H1 (cell line): ENCODE results near the gene ZNF687. TPM values are rescaled to one million over a fixed set of nuclear protein-coding genes. Genes with fewer than 3 reads are reported as not detected.

Experiments
- BCL11A ChIP-seq, 2 experiments: IDR thresholded peaks; one replicate each; pipeline ENCODE4 v1.6.1; 2011; ENCODE audit warnings: low read depth in 2 of 2, low read length in 2 of 2, mild to moderate bottlenecking in 2 of 2
- GABPA ChIP-seq: IDR thresholded peaks from 2 replicates; pipeline ENCODE4 v1.6.1; 2011; ENCODE audit warnings: mild to moderate bottlenecking, low read length, moderate library complexity, borderline replicate concordance; ENCODE audit not compliant: insufficient read depth
- MAFK ChIP-seq: IDR thresholded peaks from 2 replicates; pipeline ENCODE4 v1.6.1; 2012; ENCODE audit warnings: low read depth, mild to moderate bottlenecking, improper control_type of control experiment, low read length
- SIN3A ChIP-seq, 2 experiments: IDR thresholded peaks in 1 of 2; conservative IDR thresholded peaks in 1 of 2; 2 replicates each; pipeline ENCODE4 v1.6.1; 2011 to 2012; ENCODE audit warnings: low read length in 2 of 2, improper control_type of control experiment in 1 of 2, low read depth in 1 of 2, mild to moderate bottlenecking in 1 of 2
- SIX5 ChIP-seq: IDR thresholded peaks from 2 replicates; pipeline ENCODE4 v1.6.1; 2011; ENCODE audit warnings: mild to moderate bottlenecking, low read depth, low read length
- TAF1 ChIP-seq: IDR thresholded peaks from 2 replicates; pipeline ENCODE4 v1.6.1; 2011; ENCODE audit warnings: mild to moderate bottlenecking, low read depth, low read length
- polyA plus RNA-seq, 7 experiments: library from polyadenylated mRNA; depleted of rRNA in 3 of 7; stranded (reverse) in 5 of 7; unstranded in 2 of 7; fragments of >200 nt in 5 of 7; fragments of 200-250 nt in 2 of 7; gene quantifications; 1 replicate in 5 of 7; 2 replicates in 1 of 7; 4 replicates in 1 of 7; pipeline versions ENCODE4 v1.2.1 to v1.2.3, GENCODE V29; 2011 to 2013; ENCODE audit warnings: missing spikeins in 2 of 7, mixed read lengths in 2 of 7
- total RNA-seq: library from RNA; stranded (reverse); fragmentation: NEBNext Ultra II Directional; extraction: Animal tissue kit (Norgen Biotek cat#: 25700); gene quantifications from 2 replicates; pipeline ENCODE4 v1.2.1, GENCODE V29; 2021

Gene ZNF687
- total and polyA plus RNA-seq, 2 of the 8 experiments (the other 6 are each of a cell fraction or from before 2014, with no cell fraction given): 45.9 to 69.9 TPM

- 0 out of 4 replicates have a peak, but pooled peaks of 1 of the 2 experiments have one; percentile 30 for TF ChIP-seq SIN3A (conservative IDR thresholded peaks at IDR 0.05 in 1 of 2, IDR thresholded peaks at IDR 0.05 in 1 of 2; ENCODE audit: low read depth in 1 of 2, low read length in 2 of 2)
- no peak for TF ChIP-seq MAFK
- no peak for TF ChIP-seq BCL11A (IDR thresholded peaks at IDR 0.05; ENCODE audit: low read depth in 2 of 2, low read length in 2 of 2)
- no peak for TF ChIP-seq SIX5
- no peak for TF ChIP-seq GABPA
- 0 out of 2 replicates have a peak, but pooled peaks have one; percentile 1 for TF ChIP-seq TAF1
- TF ChIP-seq, all 59 proteins: peak for 10
These were observed 46.0 kb downstream of the ZNF687 start (continued) for GRCh38 chr1:151327903-151328674.
